ENCODE data around the gene ESPNL.

The ESPNL gene

GRCh38 chr2:238140721-238141540, 40.8 kb downstream of the ESPNL start:
- DNase-seq (ENCODE audit: low spot score), result no peak

- peak; percentile 77 for DNase-seq (ENCODE audit: low spot score)
These were observed 41.6 kb downstream of the ESPNL start for GRCh38 chr2:238141541-238142318.

- DNase-seq (ENCODE audit: low spot score), result no peak
These were observed 42.5 kb downstream of the ESPNL start for GRCh38 chr2:238142382-238143205.

- peak; percentile 72 for DNase-seq (ENCODE audit: low spot score)
These were observed 43.3 kb downstream of the ESPNL start for GRCh38 chr2:238143239-238143951.

GRCh38 chr2:238144262-238144661, 44.1 kb downstream of the ESPNL start:
- DNase-seq (ENCODE audit: low spot score), result no peak

DNA sequence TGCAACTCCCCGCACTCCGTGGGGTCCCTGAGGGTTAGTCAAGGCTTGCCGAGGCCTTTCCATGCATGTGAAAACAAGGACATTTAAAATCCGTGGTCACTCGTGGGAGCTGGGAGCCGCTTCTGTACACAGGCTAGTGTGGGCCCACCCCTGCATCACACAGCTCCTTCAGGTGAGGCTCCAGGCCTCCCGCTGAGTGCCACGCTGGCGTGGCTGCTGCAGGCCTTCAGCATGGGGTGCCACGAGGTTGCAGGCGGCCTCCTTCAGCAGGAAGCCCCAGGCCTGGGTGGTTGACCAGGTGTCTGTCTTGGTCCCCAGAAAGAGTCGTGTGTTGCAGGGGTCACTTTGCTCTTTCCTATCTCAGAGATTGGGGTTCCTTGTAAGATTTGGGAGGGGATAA, 44.9 kb downstream of the ESPNL start:
- DNase-seq (ENCODE audit: low spot score), result no peak

GRCh38 chr2:238145851-238146250, 45.7 kb downstream of the ESPNL start:
- peak; percentile 25 for DNase-seq (ENCODE audit: low spot score)

DNA sequence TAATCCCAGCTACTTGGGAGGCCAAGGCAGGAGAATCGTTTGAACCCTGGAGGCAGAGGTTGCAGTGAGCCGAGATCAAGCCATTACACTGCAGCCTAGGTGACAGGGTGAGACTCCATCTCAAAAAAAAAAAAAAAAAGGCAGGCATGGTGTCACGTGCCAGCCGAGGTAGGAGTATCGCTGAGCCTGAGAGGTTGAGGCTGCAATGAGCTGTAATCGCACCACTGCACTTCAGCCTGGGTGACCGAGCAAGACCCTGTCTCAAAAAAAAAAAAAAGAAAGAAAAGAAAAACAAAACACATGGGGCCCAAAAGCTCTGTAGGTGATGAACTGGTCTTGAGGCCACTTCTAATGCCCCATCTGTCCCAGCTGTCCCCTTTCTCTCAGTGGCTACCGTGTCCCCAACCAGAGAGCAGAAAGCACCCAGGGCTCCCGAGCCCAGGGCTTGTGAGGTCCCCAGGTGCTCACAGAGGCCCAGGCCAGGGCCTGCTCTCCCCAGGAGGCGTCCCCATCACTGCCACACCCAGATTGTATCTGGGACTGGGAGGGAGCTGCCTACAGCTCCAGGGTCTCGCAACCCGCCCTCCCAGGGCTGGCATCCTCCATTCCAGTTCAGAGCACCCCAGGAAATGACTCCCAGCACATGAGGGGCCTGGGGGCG, 46.9 kb downstream of the ESPNL start:
- no peak for DNase-seq (ENCODE audit: low spot score)

DNA sequence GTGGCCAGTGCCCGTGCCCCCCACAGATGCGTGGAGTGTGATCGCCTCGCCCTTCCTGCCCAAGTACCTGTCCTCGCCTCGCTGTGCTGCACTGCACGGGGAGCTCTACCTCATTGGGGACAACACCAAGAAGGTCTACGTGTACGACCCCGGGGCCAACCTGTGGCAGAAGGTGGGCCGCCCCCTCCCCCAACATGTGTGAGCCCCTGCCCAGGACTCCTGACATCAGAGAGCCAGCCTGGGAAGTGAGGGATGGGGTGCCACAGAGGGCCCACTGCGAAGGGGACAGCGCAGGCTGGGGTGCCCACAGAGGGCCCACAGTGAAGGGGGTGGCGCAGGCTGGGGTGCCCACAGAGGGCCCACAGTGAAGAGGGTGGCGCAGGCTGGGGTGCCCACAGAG, 48.8 kb downstream of the ESPNL start:
- DNase-seq (ENCODE audit: low spot score), result no peak

GRCh38 chr2:238149841-238150572, 49.9 kb downstream of the ESPNL start:
- DNase-seq (ENCODE audit: low spot score), result no peak

DNA sequence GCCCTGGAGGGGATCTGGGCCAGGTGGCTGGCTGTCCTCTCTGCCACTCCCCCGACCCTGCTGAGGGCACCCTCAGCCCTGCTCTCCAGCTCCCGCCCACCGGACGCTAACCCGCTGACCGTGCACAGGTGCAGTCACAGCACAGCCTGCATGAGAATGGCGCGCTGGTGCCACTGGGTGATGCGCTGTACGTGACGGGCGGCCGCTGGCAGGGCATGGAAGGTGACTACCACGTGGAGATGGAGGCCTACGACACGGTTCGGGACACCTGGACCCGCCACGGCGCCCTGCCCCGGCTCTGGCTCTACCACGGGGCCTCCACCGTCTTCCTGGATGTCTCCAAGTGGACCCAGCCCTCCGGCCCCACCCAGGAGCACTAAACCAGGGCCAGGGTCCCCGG, 50.5 kb downstream of the ESPNL start:
- DNase-seq (ENCODE audit: low spot score), result no peak

- DNase-seq (ENCODE audit: low spot score), result no peak
These were observed 51.1 kb downstream of the ESPNL start for GRCh38 chr2:238151205-238151604.

GRCh38 chr2:238151628-238152235, 51.6 kb downstream of the ESPNL start:
- DNase-seq (ENCODE audit: low spot score), result no peak

- DNase-seq (ENCODE audit: low spot score), result no peak
These were observed 52.9 kb downstream of the ESPNL start for GRCh38 chr2:238152771-238153688.

DNA sequence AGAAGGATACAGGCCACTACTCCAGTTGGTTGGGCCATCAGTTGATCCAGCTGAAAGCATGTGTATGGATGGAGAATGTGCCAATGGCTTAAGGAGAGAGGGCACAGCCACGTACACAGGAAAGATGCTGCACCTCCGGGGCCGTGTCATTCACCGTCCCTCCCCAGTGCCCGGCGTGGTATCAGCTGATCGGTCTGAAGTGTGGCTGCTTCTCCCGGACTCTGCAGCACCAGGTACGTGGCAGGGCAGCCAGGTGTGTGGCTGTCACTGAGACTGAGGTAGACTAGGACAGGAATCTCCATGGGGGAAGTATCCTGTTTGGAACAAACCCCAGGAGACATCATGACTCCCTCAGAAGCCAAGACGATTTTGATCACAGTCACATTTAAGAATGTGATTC, 54.4 kb downstream of the ESPNL start:
- no peak for DNase-seq (ENCODE audit: low spot score)

DNA sequence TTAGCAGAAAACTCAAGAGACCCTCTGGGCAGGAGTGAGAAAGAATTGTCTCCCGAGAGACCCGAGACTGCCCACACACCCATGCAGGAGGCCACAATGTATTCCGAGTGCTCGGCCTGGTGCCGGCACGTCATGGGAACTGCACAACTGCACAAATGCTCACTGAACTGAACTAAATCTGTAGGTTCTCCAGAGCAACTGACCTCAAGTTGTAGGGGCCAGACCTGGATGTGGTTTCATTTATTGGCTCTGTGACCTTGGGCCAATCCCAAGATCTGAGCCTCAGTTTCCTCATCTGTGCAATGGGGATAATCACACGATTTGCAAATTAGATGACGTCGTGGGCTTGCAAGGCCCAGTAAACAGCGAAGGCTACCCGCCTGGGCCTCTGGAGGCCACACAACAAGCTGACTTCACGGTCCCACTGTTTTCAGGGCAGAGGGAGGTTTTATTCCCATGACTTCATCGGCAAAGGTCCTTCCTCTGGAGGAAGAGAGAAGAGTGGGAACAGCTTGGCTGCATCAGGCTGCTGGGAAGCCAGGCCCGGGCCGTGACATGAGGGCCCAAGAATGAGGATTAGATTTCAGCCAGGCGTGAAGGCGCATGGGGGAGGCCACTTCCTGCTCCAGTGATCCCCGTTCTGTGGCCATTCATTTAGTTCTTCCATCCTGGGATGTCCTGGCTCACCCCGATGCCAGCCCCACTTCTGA, 55.1 kb downstream of the ESPNL start:
- DNase-seq (ENCODE audit: low spot score), result no peak

- DNase-seq (ENCODE audit: low spot score), result no peak
These were observed 55.9 kb downstream of the ESPNL start for GRCh38 chr2:238155761-238156694.

Measured in SW480 (cell line).